Hepatocyte (in vitro differentiated cells): Measurements from ENCODE around the gene GPR157.

Experiments
- CTCF ChIP-seq: fragments of 200-600 bp; sonication (generic); IDR thresholded peaks from 2 replicates; pipeline ENCODE4 v1.5.1; 2016; ENCODE audit warnings: antibody characterized with exemption, mild to moderate bottlenecking; ENCODE audit not compliant: poor library complexity
- EZH2 ChIP-seq: fragments of 200-600 bp; sonication (generic); IDR thresholded peaks from 2 replicates; pipeline ENCODE4 v1.6.1; 2016; ENCODE audit warnings: antibody characterized with exemption, mild to moderate bottlenecking, borderline replicate concordance

- TF ChIP-seq EZH2 (no peak), CTCF (no peak)
Measured at GRCh38 chr1:9155879-9156278, 27.0 kb upstream of the GPR157 start.
